K562 (cell line): ENCODE data around the gene RNLS. TPM values are rescaled to one million over a fixed set of nuclear protein-coding genes. Genes with fewer than 3 reads are reported as not detected.

ENCODE experiments used
- CBX2 ChIP-seq: fragments of 200-600 bp; sonication (generic); IDR thresholded peaks from one replicate; pipeline ENCODE4 v1.6.1; 2012; ENCODE audit warnings: mild to moderate bottlenecking, low read length, inconsistent platforms; ENCODE audit not compliant: insufficient read depth, poor library complexity, severe bottlenecking
- HMG20A ChIP-seq: fragments of 450-650 bp; formaldehyde crosslinking; conservative IDR thresholded peaks from 2 replicates; pipeline ENCODE4 v1.4.0; 2020; ENCODE audit warnings: mild to moderate bottlenecking, mixed read lengths
- ZNF146 ChIP-seq: IDR thresholded peaks from one replicate; pipeline ENCODE4 v1.6.1; 2018; ENCODE audit warnings: missing compliant biosample characterization; ENCODE audit not compliant: unreplicated experiment
- polyA plus RNA-seq, 8 experiments: library from polyadenylated mRNA; depleted of rRNA in 4 of 8; stranded (reverse) in 5 of 8; unstranded in 3 of 8; fragments of >200 nt; fragmentation: Nextera tagmentation in 2 of 8; fragmentation: Illumina TruSeq in 1 of 8; extraction: Ambion mirVana in 2 of 8; extraction: Trizol in 1 of 8; gene quantifications; 2 replicates each; pipeline versions ENCODE4 v1.2.1 to v1.2.3, GENCODE V29; 2011 to 2014; ENCODE audit warnings: inconsistent platforms in 1 of 8, missing spikeins in 1 of 8
- total RNA-seq, 7 experiments: library from RNA; depleted of rRNA in 6 of 7; stranded (reverse); fragments of >200 nt in 6 of 7; fragmentation: Illumina TruSeq in 2 of 7; extraction: Trizol in 2 of 7; gene quantifications; 2 replicates each; pipeline versions ENCODE4 v1.2.1 to v1.2.3, GENCODE V29; 2011 to 2021; ENCODE audit warnings: low replicate concordance in 1 of 7
- TF ChIP-seq, protein P1 (sequence below): sonication (generic); formaldehyde crosslinking; IDR thresholded peaks from 2 replicates; pipeline ENCODE4 v1.8.0; 2023; ENCODE audit warnings: mild to moderate bottlenecking, missing genetic modification reagents
- TF ChIP-seq, protein P2 (sequence below): conservative IDR thresholded peaks from 2 replicates; pipeline ENCODE4 v1.6.1; 2011; ENCODE audit warnings: low read depth, mild to moderate bottlenecking, low read length; ENCODE audit not compliant: control insufficient read depth

The RNLS gene
- total and polyA plus RNA-seq, 9 of the 15 experiments (the other 6 are each of a cell fraction or from before 2014, with no cell fraction given) = 0.14 to 0.72 (median 0.41) TPM; not detected in 3

DNA sequence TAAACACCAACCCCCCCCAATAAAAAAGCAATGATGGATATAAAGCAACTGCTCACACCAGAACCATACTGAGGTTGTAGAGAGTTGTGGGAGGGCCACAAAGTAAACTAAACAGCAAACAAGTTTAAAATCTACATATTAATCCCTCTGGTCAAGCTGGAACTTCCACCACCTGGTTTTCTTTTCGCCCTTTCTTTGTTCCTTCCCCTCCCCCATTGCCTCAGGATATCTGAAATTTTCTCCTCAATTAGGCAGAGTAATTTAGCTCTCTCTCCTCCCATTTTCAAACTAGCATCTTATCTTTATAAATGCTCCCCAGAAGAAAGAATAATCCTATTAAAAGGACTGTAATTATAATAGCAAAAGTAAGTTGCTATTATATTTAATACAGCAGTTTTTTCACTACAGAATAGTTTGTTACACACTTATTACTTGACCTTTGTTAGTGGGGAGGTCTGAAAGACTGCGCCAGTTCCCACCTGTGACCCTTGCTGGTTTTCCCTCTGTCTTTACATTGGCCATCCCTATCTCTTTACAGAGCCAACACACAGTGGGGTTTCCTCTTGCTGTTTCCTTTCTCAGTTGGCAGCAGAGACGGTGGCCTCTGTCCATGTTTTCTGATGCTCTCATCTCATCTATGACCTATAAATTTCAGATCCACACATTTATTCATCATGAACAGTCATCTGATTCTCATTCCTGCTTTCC is 235.4 kb downstream of the RNLS start (continued):
- TF ChIP-seq, protein P1, sequence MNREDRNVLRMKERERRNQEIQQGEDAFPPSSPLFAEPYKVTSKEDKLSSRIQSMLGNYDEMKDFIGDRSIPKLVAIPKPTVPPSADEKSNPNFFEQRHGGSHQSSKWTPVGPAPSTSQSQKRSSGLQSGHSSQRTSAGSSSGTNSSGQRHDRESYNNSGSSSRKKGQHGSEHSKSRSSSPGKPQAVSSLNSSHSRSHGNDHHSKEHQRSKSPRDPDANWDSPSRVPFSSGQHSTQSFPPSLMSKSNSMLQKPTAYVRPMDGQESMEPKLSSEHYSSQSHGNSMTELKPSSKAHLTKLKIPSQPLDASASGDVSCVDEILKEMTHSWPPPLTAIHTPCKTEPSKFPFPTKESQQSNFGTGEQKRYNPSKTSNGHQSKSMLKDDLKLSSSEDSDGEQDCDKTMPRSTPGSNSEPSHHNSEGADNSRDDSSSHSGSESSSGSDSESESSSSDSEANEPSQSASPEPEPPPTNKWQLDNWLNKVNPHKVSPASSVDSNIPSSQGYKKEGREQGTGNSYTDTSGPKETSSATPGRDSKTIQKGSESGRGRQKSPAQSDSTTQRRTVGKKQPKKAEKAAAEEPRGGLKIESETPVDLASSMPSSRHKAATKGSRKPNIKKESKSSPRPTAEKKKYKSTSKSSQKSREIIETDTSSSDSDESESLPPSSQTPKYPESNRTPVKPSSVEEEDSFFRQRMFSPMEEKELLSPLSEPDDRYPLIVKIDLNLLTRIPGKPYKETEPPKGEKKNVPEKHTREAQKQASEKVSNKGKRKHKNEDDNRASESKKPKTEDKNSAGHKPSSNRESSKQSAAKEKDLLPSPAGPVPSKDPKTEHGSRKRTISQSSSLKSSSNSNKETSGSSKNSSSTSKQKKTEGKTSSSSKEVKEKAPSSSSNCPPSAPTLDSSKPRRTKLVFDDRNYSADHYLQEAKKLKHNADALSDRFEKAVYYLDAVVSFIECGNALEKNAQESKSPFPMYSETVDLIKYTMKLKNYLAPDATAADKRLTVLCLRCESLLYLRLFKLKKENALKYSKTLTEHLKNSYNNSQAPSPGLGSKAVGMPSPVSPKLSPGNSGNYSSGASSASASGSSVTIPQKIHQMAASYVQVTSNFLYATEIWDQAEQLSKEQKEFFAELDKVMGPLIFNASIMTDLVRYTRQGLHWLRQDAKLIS = no peak
- TF ChIP-seq, protein P2, sequence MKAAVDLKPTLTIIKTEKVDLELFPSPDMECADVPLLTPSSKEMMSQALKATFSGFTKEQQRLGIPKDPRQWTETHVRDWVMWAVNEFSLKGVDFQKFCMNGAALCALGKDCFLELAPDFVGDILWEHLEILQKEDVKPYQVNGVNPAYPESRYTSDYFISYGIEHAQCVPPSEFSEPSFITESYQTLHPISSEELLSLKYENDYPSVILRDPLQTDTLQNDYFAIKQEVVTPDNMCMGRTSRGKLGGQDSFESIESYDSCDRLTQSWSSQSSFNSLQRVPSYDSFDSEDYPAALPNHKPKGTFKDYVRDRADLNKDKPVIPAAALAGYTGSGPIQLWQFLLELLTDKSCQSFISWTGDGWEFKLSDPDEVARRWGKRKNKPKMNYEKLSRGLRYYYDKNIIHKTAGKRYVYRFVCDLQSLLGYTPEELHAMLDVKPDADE = no peak
- TF ChIP-seq HMG20A (CRISPR knock-in tag) = no peak
- TF ChIP-seq CBX2 = no peak
- no peak for TF ChIP-seq ZNF146 (CRISPR knock-in tag)
